Sigmoid colon (tissue), 4 donors: ENCODE results near the gene RXRG.

ENCODE experiments used
- POLR2AphosphoS5 ChIP-seq, 4 donors: sonication (generic); formaldehyde crosslinking; IDR thresholded peaks; one replicate each; pipeline ENCODE4 v1.6.1; 2017; ENCODE audit warnings: antibody characterized with exemption in 4 of 4
- TF ChIP-seq, protein P1 (sequence below), 4 experiments: fragments of 450-650 bp in 3 of 4; fragments of 200-600 bp in 1 of 4; IDR thresholded peaks; one replicate each; pipeline ENCODE4 v1.5.1; 2016 to 2019; ENCODE audit warnings: antibody characterized with exemption in 4 of 4, mild to moderate bottlenecking in 3 of 4, moderate library complexity in 2 of 4

DNA sequence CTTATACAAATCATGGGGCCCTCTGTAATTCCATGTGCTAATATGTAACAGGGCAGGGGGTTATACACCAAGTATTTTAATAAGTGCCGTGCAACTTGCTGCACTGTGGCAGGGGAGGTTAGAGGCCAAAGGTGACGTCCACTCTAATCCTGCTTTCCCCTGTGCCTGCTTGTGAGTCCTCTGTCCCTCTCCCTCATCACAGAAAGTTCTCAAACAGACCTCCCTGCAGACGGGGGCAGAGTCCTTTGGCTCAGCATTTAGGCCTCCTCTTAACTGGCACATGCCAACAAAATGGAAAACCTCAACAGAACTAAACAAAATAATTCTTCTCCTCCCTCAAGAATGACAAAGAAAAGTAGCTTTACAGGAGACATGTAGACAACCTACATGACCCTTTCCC lies 2.9 kb downstream of the RXRG start:
- no peak for TF ChIP-seq POLR2AphosphoS5 (IDR thresholded peaks at IDR 0.05)
- TF ChIP-seq, protein P1, sequence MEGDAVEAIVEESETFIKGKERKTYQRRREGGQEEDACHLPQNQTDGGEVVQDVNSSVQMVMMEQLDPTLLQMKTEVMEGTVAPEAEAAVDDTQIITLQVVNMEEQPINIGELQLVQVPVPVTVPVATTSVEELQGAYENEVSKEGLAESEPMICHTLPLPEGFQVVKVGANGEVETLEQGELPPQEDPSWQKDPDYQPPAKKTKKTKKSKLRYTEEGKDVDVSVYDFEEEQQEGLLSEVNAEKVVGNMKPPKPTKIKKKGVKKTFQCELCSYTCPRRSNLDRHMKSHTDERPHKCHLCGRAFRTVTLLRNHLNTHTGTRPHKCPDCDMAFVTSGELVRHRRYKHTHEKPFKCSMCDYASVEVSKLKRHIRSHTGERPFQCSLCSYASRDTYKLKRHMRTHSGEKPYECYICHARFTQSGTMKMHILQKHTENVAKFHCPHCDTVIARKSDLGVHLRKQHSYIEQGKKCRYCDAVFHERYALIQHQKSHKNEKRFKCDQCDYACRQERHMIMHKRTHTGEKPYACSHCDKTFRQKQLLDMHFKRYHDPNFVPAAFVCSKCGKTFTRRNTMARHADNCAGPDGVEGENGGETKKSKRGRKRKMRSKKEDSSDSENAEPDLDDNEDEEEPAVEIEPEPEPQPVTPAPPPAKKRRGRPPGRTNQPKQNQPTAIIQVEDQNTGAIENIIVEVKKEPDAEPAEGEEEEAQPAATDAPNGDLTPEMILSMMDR (IDR thresholded peaks at IDR 0.05) = no peak
